H1 (cell line): Measurements from ENCODE around the gene DLL3. TPM values are rescaled to one million over a fixed set of nuclear protein-coding genes. Genes with fewer than 3 reads are reported as not detected.

Experiments used
- CTCF ChIA-PET: fragments of 300-600 bp; sonication (Branson Sonifier 250); formaldehyde crosslinking; loops from one replicate; lab custom pipeline; 2021; ENCODE audit not compliant: partially characterized antibody; lab: Charles Lee
- POLR2A ChIA-PET: fragments of 300-600 bp; sonication (Branson Sonifier 250); formaldehyde crosslinking; loops from one replicate; lab custom pipeline; 2021; ENCODE audit warnings: inconsistent platforms; ENCODE audit not compliant: partially characterized antibody; lab: Charles Lee
- DNase-seq, 2 experiments: peaks; one replicate each; pipeline versions ENCODE4 v3.0.0 to v3.0.0-alpha.2; 2010 to 2022; ENCODE audit warnings: low spot score in 2 of 2, low read depth in 1 of 2, mixed read lengths in 1 of 2
- FAIRE-seq: peaks from 2 replicates; lab custom pipeline; 2011; peaks lifted over from hg19 to GRCh38; lab: Jason Lieb, UNC
- H2AFZ ChIP-seq: 2 replicates; pipeline ENCODE4 v1.8.1; 2012; ENCODE audit warnings: low read length, inconsistent platforms
- H2AK5ac ChIP-seq: 2 replicates; pipeline ENCODE4 v1.6.1; 2013; ENCODE audit warnings: low read depth, low read length
- H2BK120ac ChIP-seq: replicated peaks from 2 replicates; pipeline ENCODE3; 2013; ENCODE audit warnings: low read depth, low read length, inconsistent platforms
- H2BK12ac ChIP-seq: 2 replicates; pipeline ENCODE4 v1.6.1; 2013; ENCODE audit warnings: low read depth, low read length
- H2BK15ac ChIP-seq: 2 replicates; pipeline ENCODE4 v1.6.1; 2013; ENCODE audit warnings: low read length
- H2BK20ac ChIP-seq: 2 replicates; pipeline ENCODE4 v1.6.1; 2013; ENCODE audit warnings: low read length
- H2BK5ac ChIP-seq: 2 replicates; pipeline ENCODE4 v1.6.1; 2013; ENCODE audit warnings: low read depth, low read length
- H3K14ac ChIP-seq: 2 replicates; pipeline ENCODE4 v1.6.1; 2013; ENCODE audit warnings: inconsistent platforms; ENCODE audit not compliant: insufficient read length
- H3K18ac ChIP-seq: 2 replicates; pipeline ENCODE4 v1.6.1; 2013; ENCODE audit warnings: low read length; ENCODE audit errors: extremely low read depth
- H3K23ac ChIP-seq: 2 replicates; pipeline ENCODE4 v1.6.1; 2013; ENCODE audit warnings: inconsistent platforms; ENCODE audit not compliant: insufficient read length
- H3K23me2 ChIP-seq: 2 replicates; pipeline ENCODE4 v1.6.1; 2013; ENCODE audit warnings: low read depth, low read length
- H3K27ac ChIP-seq: 2 replicates; pipeline ENCODE4 v1.6.1; 2011; ENCODE audit warnings: low read depth, low read length, inconsistent platforms
- H3K27me3 ChIP-seq, 4 experiments: replicated peaks in 1 of 4; 1 replicate in 1 of 4; 2 replicates in 3 of 4; pipeline versions ENCODE4 v1.6.1 to v1.8.1; 2011 to 2013; ENCODE audit warnings: low read length in 3 of 4, mild to moderate bottlenecking in 3 of 4, inconsistent platforms in 2 of 4, mixed read lengths in 2 of 4, moderate library complexity in 1 of 4; ENCODE audit not compliant: control insufficient read depth in 3 of 4, insufficient read depth in 3 of 4; ENCODE audit errors: extremely low read depth in 1 of 4
- H3K36me3 ChIP-seq, 4 experiments: 2 replicates each; pipeline versions ENCODE4 v1.6.1 to v1.8.1; 2011 to 2013; ENCODE audit warnings: mild to moderate bottlenecking in 4 of 4, low read length in 3 of 4, moderate library complexity in 2 of 4, control low read depth in 1 of 4, inconsistent platforms in 1 of 4; ENCODE audit not compliant: insufficient read depth in 4 of 4, control insufficient read depth in 2 of 4
- H3K4ac ChIP-seq: replicated peaks from 2 replicates; pipeline ENCODE3; 2013; ENCODE audit warnings: low read length, low read depth, mixed read lengths, inconsistent platforms; ENCODE audit not compliant: insufficient read length
- H3K4me1 ChIP-seq, 4 experiments: replicated peaks in 1 of 4; 1 replicate in 1 of 4; 2 replicates in 3 of 4; pipeline versions ENCODE4 v1.6.1 to v1.8.1; 2011 to 2013; ENCODE audit warnings: low read length in 3 of 4, inconsistent platforms in 2 of 4, mixed read lengths in 1 of 4; ENCODE audit not compliant: insufficient read depth in 4 of 4, control insufficient read depth in 3 of 4
- H3K4me2 ChIP-seq, 2 experiments: 2 replicates each; pipeline versions ENCODE4 v1.6.1 to v1.8.1; 2011 to 2013; ENCODE audit warnings: low read depth in 2 of 2, low read length in 2 of 2, control low read depth in 1 of 2, inconsistent platforms in 1 of 2, mild to moderate bottlenecking in 1 of 2; ENCODE audit not compliant: insufficient read depth in 1 of 2
- H3K4me3 ChIP-seq, 4 experiments: fragments of 200-600, 300-600 bp in 1 of 4; sonication (generic), shearing (Covaris generic), sonication (Bioruptor Twin) in 1 of 4; 2 replicates each; pipeline versions ENCODE4 v1.5.1 to v1.8.1; 2011 to 2016; ENCODE audit warnings: low read length in 4 of 4, low read depth in 3 of 4, control low read depth in 2 of 4, inconsistent platforms in 2 of 4, mild to moderate bottlenecking in 2 of 4, mixed read lengths in 1 of 4, moderate library complexity in 1 of 4; ENCODE audit not compliant: insufficient read depth in 2 of 4; ENCODE audit errors: extremely low read depth in 1 of 4
- H3K56ac ChIP-seq: replicated peaks from 2 replicates; pipeline ENCODE3; 2013; ENCODE audit warnings: low read depth, mild to moderate bottlenecking, mixed read lengths, low read length, inconsistent platforms; ENCODE audit not compliant: insufficient read length
- H3K79me1 ChIP-seq: 2 replicates; pipeline ENCODE4 v1.6.1; 2013; ENCODE audit warnings: low read depth, low read length, control low read depth
- H3K79me2 ChIP-seq, 2 experiments: 2 replicates each; pipeline versions ENCODE4 v1.6.1 to v1.8.1; 2012 to 2013; ENCODE audit warnings: low read length in 2 of 2, mild to moderate bottlenecking in 2 of 2, inconsistent platforms in 1 of 2; ENCODE audit not compliant: insufficient read depth in 2 of 2, control insufficient read depth in 1 of 2
- H3K9ac ChIP-seq, 4 experiments: replicated peaks in 1 of 4; 1 replicate in 1 of 4; 2 replicates in 3 of 4; pipeline versions ENCODE4 v1.6.1 to v1.8.1; 2011 to 2013; ENCODE audit warnings: low read depth in 3 of 4, low read length in 3 of 4, control low read depth in 2 of 4, mild to moderate bottlenecking in 2 of 4, moderate library complexity in 2 of 4, inconsistent platforms in 1 of 4; ENCODE audit errors: extremely low read depth in 1 of 4
- H3K9me3 ChIP-seq, 2 experiments: 2 replicates each; pipeline versions ENCODE4 v1.6.1 to v1.8.1; 2012 to 2013; ENCODE audit warnings: mild to moderate bottlenecking in 2 of 2, moderate library complexity in 2 of 2, control low read depth in 1 of 2, inconsistent platforms in 1 of 2, low read depth in 1 of 2, low read length in 1 of 2, mixed read lengths in 1 of 2; ENCODE audit not compliant: insufficient read depth in 2 of 2
- H4K20me1 ChIP-seq, 2 experiments: replicated peaks in 1 of 2; 2 replicates each; pipeline versions ENCODE3 to v1.8.1; 2011 to 2013; ENCODE audit warnings: inconsistent platforms in 2 of 2, low read length in 2 of 2, mild to moderate bottlenecking in 1 of 2; ENCODE audit not compliant: insufficient read depth in 2 of 2, control insufficient read depth in 1 of 2
- H4K5ac ChIP-seq: 2 replicates; pipeline ENCODE4 v1.6.1; 2013; ENCODE audit warnings: low read length, low read depth, mixed read lengths, inconsistent platforms; ENCODE audit not compliant: insufficient read length
- H4K8ac ChIP-seq: 2 replicates; pipeline ENCODE4 v1.8.0; 2013; ENCODE audit warnings: mild to moderate bottlenecking, moderate library complexity, low read length, inconsistent platforms; ENCODE audit not compliant: insufficient read depth; ENCODE audit errors: extremely low read depth
- H4K91ac ChIP-seq: replicated peaks from 2 replicates; pipeline ENCODE3; 2013; ENCODE audit warnings: low read length, mixed read lengths, inconsistent platforms; ENCODE audit not compliant: insufficient read length
- CREB1 ChIP-seq: IDR thresholded peaks from 2 replicates; pipeline ENCODE4 v1.6.1; 2012; ENCODE audit warnings: inconsistent platforms
- CTCF ChIP-seq, 3 experiments: IDR thresholded peaks; 1 replicate in 2 of 3; 2 replicates in 1 of 3; pipeline versions ENCODE4 v1.5.1 to v1.6.1; 2011; ENCODE audit warnings: low read length in 3 of 3, mild to moderate bottlenecking in 3 of 3, inconsistent platforms in 2 of 3, low read depth in 1 of 3, moderate library complexity in 1 of 3; ENCODE audit not compliant: insufficient read depth in 1 of 3; ENCODE audit errors: control extremely low read depth in 1 of 3
- SP1 ChIP-seq: IDR thresholded peaks from 2 replicates; pipeline ENCODE4 v1.6.1; 2011; ENCODE audit warnings: low read depth, low read length
- WGBS, 2 experiments: shearing (Covaris generic) in 1 of 2; methylation state at CpG; one replicate each; pipeline versions ENCODE4 v1.1.6 to v1.1.7; 2013 to 2015; ENCODE audit warnings: low lambda C conversion rate in 2 of 2, mixed read lengths in 2 of 2, inconsistent platforms in 1 of 2, low coverage in 1 of 2, missing lambda C conversion rate in 1 of 2; ENCODE audit not compliant: insufficient replicate concordance in 2 of 2, insufficient coverage in 1 of 2, insufficient read length in 1 of 2; ENCODE audit errors: extremely low coverage in 1 of 2, missing lambda C conversion rate in 1 of 2; 5-methylcytosine and 5-hydroxymethylcytosine counted together
- polyA plus RNA-seq, 7 experiments: library from polyadenylated mRNA; depleted of rRNA in 3 of 7; stranded (reverse) in 5 of 7; unstranded in 2 of 7; fragments of >200 nt in 5 of 7; fragments of 200-250 nt in 2 of 7; gene quantifications; 1 replicate in 5 of 7; 2 replicates in 1 of 7; 4 replicates in 1 of 7; pipeline versions ENCODE4 v1.2.1 to v1.2.3, GENCODE V29; 2011 to 2013; ENCODE audit warnings: missing spikeins in 2 of 7, mixed read lengths in 2 of 7
- total RNA-seq: library from RNA; stranded (reverse); fragmentation: NEBNext Ultra II Directional; extraction: Animal tissue kit (Norgen Biotek cat#: 25700); gene quantifications from 2 replicates; pipeline ENCODE4 v1.2.1, GENCODE V29; 2021

Gene DLL3
- total and polyA plus RNA-seq, 2 of the 8 experiments (the other 6 are each of a cell fraction or from before 2014, with no cell fraction given) = 12.2 to 13.8 TPM

- no peak for DNase-seq
- Histone ChIP-seq H3K4ac (no peak overlapping the region), H3K79me1 (peaks cover 14% of the 10 kb centered on the region), H4K91ac (no peak overlapping the region), H4K5ac (no peak overlapping the region), H2BK5ac (no peak overlapping the region), H2AFZ (no peak overlapping the region), H2BK20ac (no peak overlapping the region), H3K36me3 (peaks cover 39 to 81% (median 71%) of the 10 kb centered on the region in 4 experiments), H3K79me2 (no peaks in the 10 kb centered on the region), H3K4me1 (no peaks in the 10 kb centered on the region; a peak in 1 of 7 replicates), H3K4me3 (no peak overlapping the region), H2AK5ac (no peak overlapping the region), H4K8ac (no peak overlapping the region), H3K23me2 (0 out of 2 replicates have a peak, but pooled peaks cover 1% of the 10 kb centered on the region), H3K9ac (no peak overlapping the region), H2BK120ac (no peak overlapping the region), H3K27ac (no peak overlapping the region), H3K9me3 (no peaks in the 10 kb centered on the region), H3K27me3 (no peaks in the 10 kb centered on the region), H2BK15ac (no peak overlapping the region), H3K56ac (no peak overlapping the region), H4K20me1 (peaks cover 2 to 23% of the 10 kb centered on the region in 2 experiments), H3K4me2 (no peak overlapping the region), H3K18ac (no peak overlapping the region), H2BK12ac (no peak overlapping the region), H3K23ac (no peak overlapping the region), H3K14ac (no peak overlapping the region)
- TF ChIP-seq CTCF (IDR thresholded peaks at IDR 0.05; ENCODE audit: control extremely low read depth in 1 of 3, insufficient read depth in 1 of 3, low read depth in 1 of 3, low read length in 3 of 3) (peak in 1 of 3 experiments; percentile 4; a peak in 1 of 4 replicates), CREB1 (no peak), SP1 (no peak)
- ChIA-PET CTCF (interaction anchor here (1.0 to 2.0 kb wide), 6 partner anchors 9 to 64 kb away, joined by 3 to 6 read pairs (median 5); no protein-coding TSS in a partner anchor), POLR2A (interaction anchor here (0.6 to 47.8 kb wide), 9 partner anchors 11 to 47 kb away, joined by 3 to 1154 read pairs (median 4); partner anchors contain the start of genes PLEKHG2, RPS16 and TIMM50)
- FAIRE-seq = no peak
- 90% methylated on average over 11 of the region's 11 CpGs; no CpG with 5 or more reads in 1 of the 2 experiments for WGBS, 2 experiments
These were observed 29.7 kb upstream of the DLL3 start for GRCh38 chr19:39469036-39469435.
